WI38 (cell line): ENCODE measurements around the gene SLAMF8.

Experiments
- H3K4me3 ChIP-seq: 2 replicates; pipeline ENCODE4 v1.5.1; 2011; ENCODE audit warnings: low read depth, mild to moderate bottlenecking, control low read depth, low read length
- TF ChIP-seq, protein P1 (sequence below): IDR thresholded peaks from 2 replicates; pipeline ENCODE4 v1.5.1; 2012; ENCODE audit warnings: low read depth, mild to moderate bottlenecking, control low read depth, low read length

The SLAMF8 gene

DNA sequence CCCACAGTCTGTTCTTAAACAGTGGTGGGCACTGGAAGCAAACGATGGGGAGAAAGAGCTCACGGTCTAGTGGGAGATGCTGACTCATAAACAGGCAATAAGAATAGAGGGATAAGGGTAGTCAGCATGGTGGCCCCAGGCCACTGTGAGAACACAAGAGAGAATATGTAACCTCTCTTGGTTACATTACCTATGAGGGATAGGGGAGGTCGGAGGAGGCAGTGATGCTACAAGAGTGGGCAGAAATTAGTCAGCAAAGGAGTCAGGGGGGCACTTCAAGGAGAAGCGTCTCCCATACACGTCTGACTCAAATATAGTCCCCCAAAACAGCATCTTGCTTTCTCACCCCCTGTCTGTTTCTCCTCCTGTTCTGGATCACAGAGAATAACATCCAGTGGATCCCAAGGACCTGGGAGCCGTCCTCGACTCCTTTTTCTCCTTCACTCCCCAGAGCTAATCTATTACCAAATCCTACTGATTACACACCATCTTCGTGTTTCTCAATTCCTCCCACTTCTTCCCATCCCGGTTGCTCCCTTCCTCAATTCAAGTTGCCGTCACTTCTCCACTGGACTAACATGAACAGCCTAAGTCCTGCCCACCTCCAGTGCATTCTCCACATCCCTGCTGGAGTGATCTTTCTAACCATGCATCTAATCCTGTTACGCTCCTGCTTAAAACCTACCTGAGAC lies 2.1 kb downstream of the SLAMF8 start:
- TF ChIP-seq, protein P1, sequence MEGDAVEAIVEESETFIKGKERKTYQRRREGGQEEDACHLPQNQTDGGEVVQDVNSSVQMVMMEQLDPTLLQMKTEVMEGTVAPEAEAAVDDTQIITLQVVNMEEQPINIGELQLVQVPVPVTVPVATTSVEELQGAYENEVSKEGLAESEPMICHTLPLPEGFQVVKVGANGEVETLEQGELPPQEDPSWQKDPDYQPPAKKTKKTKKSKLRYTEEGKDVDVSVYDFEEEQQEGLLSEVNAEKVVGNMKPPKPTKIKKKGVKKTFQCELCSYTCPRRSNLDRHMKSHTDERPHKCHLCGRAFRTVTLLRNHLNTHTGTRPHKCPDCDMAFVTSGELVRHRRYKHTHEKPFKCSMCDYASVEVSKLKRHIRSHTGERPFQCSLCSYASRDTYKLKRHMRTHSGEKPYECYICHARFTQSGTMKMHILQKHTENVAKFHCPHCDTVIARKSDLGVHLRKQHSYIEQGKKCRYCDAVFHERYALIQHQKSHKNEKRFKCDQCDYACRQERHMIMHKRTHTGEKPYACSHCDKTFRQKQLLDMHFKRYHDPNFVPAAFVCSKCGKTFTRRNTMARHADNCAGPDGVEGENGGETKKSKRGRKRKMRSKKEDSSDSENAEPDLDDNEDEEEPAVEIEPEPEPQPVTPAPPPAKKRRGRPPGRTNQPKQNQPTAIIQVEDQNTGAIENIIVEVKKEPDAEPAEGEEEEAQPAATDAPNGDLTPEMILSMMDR, result no peak
- no peak overlapping the region for H3K4me3 ChIP-seq

DNA sequence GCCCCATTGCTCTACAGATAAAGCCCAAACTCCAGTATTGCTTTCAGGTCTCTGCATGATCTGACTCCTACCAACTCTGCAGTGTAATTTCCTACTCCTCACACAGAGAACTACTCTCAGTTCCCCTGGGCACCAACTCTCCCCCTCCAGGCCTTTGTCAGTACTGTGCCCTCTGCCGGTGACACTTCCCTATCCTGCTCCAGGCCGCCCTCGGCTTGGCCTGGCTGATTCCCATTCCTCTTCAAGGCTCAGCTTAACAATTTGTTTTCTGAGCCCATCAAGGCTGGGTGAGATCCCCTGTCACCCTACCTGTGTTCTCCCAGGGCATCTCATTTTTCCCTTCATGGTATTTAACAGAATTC lies 2.6 kb downstream of the SLAMF8 start:
- H3K4me3 ChIP-seq, result no peak overlapping the region

GRCh38 chr1:159829822-159830465 lies 3.3 kb downstream of the SLAMF8 start:
- no peak overlapping the region for H3K4me3 ChIP-seq

More for the DNA sequence above, 2.6 kb downstream of the SLAMF8 start:
- TF ChIP-seq, protein P1, result no peak

GRCh38 chr1:159830722-159831121 lies 4.0 kb downstream of the SLAMF8 start:
- TF ChIP-seq, protein P1, result no peak
- H3K4me3 ChIP-seq, result no peak overlapping the region

More at GRCh38 chr1:159829822-159830465, 3.3 kb downstream of the SLAMF8 start:
- TF ChIP-seq, protein P1, result no peak

DNA sequence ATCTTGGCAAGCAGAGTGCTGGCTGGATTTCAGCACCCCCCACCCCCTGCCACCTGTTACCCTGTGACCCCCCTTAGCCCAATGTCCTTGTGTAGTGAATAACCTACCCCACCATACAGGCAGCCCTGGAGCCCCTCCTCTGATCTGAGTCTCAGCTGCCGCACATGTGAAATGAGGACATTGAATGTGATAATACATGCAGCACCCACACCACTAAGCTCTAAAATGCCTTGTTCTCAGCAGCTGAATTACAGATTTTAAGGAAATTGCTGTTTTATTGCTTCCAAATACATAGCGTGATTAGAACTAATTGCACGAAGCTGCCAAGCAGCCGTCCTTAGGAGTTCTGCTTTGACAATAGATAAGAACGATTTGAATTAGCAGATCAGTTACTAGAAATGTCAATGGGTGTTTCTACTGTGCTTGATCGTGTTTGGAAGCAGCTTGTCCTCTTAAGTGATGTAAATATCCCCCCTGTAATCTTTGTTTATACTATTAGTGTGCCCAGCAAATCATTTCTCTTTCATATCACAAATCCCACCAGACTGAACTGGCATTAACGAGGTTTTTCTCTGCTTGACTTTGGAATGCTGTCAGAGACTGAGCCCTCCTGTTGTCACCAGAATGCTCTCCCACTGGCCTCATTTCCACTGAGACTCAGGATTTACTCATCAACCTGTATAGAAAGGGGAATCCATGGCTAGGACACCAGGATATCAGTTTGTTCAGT lies 4.9 kb downstream of the SLAMF8 start:
- TF ChIP-seq, protein P1, result no peak
- no peak overlapping the region for H3K4me3 ChIP-seq

DNA sequence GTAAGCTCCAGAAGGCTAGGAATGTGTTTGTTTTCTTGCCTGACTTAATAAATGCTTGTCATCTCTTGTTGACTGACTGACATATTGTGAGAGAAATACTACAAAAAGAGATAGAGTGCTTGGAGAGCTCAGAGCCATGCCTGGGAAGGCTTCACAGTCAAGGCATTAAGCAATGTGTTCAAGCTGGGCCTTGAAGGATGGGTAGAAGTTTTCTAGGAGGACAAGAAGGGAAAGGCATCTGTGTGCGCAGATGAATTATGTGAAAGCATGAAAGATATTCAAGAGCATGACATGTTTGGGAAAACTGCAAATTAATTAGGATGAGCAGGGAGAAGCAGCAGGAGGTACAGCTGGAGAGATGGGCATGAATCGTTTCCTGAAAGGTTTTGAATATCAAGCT lies 5.6 kb downstream of the SLAMF8 start:
- H3K4me3 ChIP-seq, result no peak overlapping the region
- TF ChIP-seq, protein P1, result no peak

DNA sequence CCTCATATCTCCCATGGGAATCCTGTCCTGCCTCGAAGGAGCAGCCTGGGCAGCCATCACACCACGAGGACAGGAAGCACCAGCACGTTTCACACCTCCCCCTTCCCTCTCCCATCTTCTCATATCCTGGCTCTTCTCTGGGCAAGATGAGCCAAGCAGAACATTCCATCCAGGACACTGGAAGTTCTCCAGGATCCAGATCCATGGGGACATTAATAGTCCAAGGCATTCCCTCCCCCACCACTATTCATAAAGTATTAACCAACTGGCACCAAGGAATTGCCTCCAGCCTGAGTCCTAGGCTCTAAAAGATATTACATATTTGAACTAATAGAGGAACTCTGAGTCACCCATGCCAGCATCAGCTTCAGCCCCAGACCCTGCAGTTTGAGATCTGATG lies 8.7 kb downstream of the SLAMF8 start:
- TF ChIP-seq, protein P1, result no peak
- H3K4me3 ChIP-seq, result no peak overlapping the region
